Measurements from ENCODE around the gene PITPNM3.
"Not testable (repeated sequence)": the region's sequence is repeated elsewhere in the genome, so short reads cannot be mapped to it uniquely, and the experiment has no call there.

PITPNM3 gene

GRCh38 chr17:6574687-6575595 is 18.6 kb upstream of the PITPNM3 start:
- DNase-seq (ENCODE audit: low read depth), result no peak

GRCh38 chr17:6573982-6574686 is 17.8 kb upstream of the PITPNM3 start:
- DNase-seq (ENCODE audit: low read depth), result no peak

GRCh38 chr17:6573495-6573894 is 17.1 kb upstream of the PITPNM3 start:
- not testable (repeated sequence) for DNase-seq (ENCODE audit: low read depth)

GRCh38 chr17:6572972-6573370 is 16.6 kb upstream of the PITPNM3 start:
- DNase-seq (ENCODE audit: low read depth), result no peak

GRCh38 chr17:6571452-6571781 is 15.1 kb upstream of the PITPNM3 start:
- DNase-seq (ENCODE audit: low read depth), result no peak

- DNase-seq (ENCODE audit: low read depth), result no peak
Observed at GRCh38 chr17:6570731-6571451, 14.5 kb upstream of the PITPNM3 start.

GRCh38 chr17:6569370-6570285 is 13.3 kb upstream of the PITPNM3 start:
- no peak for DNase-seq (ENCODE audit: low read depth)

- DNase-seq (ENCODE audit: low read depth), result no peak
Observed at GRCh38 chr17:6568184-6568758, 11.9 kb upstream of the PITPNM3 start.

- DNase-seq (ENCODE audit: low read depth), result no peak
Observed at GRCh38 chr17:6567528-6568183, 11.3 kb upstream of the PITPNM3 start.

- DNase-seq (ENCODE audit: low read depth), result no peak
Observed at GRCh38 chr17:6561446-6561845, 5.1 kb upstream of the PITPNM3 start.

GRCh38 chr17:6560496-6560895 is 4.1 kb upstream of the PITPNM3 start:
- DNase-seq (ENCODE audit: low read depth), result no peak

- no peak for DNase-seq (ENCODE audit: low read depth)
Observed at GRCh38 chr17:6559753-6560215, 3.4 kb upstream of the PITPNM3 start.

GRCh38 chr17:6558932-6559752 is 2.8 kb upstream of the PITPNM3 start:
- DNase-seq (ENCODE audit: low read depth), result no peak

- DNase-seq (ENCODE audit: low read depth), result no peak
Observed at GRCh38 chr17:6558276-6558675, 1.9 kb upstream of the PITPNM3 start.

- no peak for DNase-seq (ENCODE audit: low read depth)
Observed at GRCh38 chr17:6557040-6557438, 684 bp upstream of the PITPNM3 start.

- DNase-seq (ENCODE audit: low read depth), result no peak
Observed at GRCh38 chr17:6555331-6556120, 829 bp downstream of the PITPNM3 start.

GRCh38 chr17:6554871-6555330 is 1.5 kb downstream of the PITPNM3 start:
- no peak for DNase-seq (ENCODE audit: low read depth)

GRCh38 chr17:6554342-6554741 is 2.0 kb downstream of the PITPNM3 start:
- DNase-seq (ENCODE audit: low read depth), result no peak

Data from activated T-helper 9 cell treated with anti-CD3 and anti-CD28 coated beads, Interleukin-2, amount 50 U/mL, for 16 hours (primary cell).